ENCODE measurements around the gene HOXD8. TPM values are rescaled to one million over a fixed set of nuclear protein-coding genes. Genes with fewer than 3 reads are reported as not detected.

Gene HOXD8
- total and polyA plus RNA-seq, 2 donors (not counting 1 experiment from before 2014, with no cell fraction given) = not detected

DNA sequence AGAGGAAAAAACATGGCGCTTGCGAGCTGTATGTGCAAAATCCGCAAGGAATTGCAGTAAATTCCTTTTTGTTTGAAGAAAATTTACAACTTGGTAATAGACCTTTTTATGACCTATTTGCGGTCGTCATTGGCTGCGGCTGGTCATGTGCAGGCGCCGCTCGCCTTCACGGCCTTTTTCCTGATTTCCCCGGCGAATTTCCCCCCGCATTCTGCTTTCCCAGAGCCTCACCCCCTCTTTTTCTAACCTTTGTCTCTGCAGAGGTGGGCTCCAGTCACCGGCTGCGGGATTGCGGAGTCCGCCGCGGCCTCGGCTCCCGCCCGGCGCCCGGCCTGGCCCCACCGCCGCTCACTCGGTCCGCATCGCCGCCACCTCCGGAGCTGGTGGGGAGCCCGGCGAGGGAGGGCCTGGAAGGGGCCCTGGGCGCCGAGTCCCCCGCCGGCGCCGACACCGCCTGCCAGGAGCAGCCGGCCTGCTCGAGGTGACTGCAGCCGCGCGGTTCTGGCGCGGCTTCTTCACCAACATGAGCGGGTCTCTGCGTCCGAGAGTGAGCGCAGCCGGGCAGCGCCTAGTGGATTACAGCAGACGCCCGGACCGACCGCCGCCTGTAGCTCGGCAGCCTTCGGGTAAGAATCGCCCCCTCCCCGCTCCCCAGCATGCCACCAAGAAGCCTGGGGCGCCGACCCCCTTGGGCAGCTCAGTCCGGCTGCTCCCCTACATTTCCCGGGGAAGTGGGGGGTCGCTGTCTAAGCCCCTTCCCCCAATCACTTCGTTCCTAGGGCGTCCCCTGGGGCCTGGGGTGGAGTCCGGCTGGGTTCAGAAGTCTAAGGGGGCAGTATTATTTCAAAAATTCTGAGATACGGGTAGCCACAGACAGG is 7.1 kb downstream of the HOXD8 start:
- no peak overlapping the region for H3K27ac ChIP-seq (ENCODE audit: insufficient read depth, low read length)

DNA sequence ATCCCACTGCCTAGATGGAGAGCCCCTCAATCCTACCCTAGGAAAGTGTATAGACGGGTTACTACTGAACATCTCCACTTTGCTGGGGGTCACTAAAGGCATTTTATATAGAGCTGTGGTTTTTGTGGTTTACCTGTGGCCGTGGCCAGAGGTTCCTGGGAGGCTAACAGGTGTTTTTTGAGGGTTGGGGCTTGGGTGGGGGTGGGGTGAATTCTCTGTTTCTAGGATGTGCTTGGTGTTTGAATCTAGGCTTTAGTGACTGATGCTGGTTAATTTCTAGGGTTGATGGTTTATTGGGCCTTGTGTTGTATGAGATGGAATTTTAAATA is 7.7 kb downstream of the HOXD8 start:
- H4K20me1 ChIP-seq (ENCODE audit: control insufficient read depth, extremely low read depth, insufficient read depth, low read length) = no peaks in the 10 kb centered on the region
- H3K4me1 ChIP-seq (ENCODE audit: control insufficient read depth, extremely low read depth, insufficient read depth, low read length) = no peaks in the 10 kb centered on the region
- TF ChIP-seq EZH2 (IDR thresholded peaks at IDR 0.05; ENCODE audit: low read length, missing control alignments) = no peak
- TF ChIP-seq, protein P1, sequence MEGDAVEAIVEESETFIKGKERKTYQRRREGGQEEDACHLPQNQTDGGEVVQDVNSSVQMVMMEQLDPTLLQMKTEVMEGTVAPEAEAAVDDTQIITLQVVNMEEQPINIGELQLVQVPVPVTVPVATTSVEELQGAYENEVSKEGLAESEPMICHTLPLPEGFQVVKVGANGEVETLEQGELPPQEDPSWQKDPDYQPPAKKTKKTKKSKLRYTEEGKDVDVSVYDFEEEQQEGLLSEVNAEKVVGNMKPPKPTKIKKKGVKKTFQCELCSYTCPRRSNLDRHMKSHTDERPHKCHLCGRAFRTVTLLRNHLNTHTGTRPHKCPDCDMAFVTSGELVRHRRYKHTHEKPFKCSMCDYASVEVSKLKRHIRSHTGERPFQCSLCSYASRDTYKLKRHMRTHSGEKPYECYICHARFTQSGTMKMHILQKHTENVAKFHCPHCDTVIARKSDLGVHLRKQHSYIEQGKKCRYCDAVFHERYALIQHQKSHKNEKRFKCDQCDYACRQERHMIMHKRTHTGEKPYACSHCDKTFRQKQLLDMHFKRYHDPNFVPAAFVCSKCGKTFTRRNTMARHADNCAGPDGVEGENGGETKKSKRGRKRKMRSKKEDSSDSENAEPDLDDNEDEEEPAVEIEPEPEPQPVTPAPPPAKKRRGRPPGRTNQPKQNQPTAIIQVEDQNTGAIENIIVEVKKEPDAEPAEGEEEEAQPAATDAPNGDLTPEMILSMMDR (conservative IDR thresholded peaks at IDR 0.05 in 1 of 2, IDR thresholded peaks at IDR 0.05 in 1 of 2; ENCODE audit: low read depth in 1 of 2, low read length in 2 of 2) = no peak
- H3K79me2 ChIP-seq (ENCODE audit: control insufficient read depth, insufficient read depth, low read length) = no peaks in the 10 kb centered on the region
- H3K27ac ChIP-seq (ENCODE audit: insufficient read depth, low read length) = no peak overlapping the region
- H3K9me3 ChIP-seq (ENCODE audit: control insufficient read depth, insufficient read depth, low read depth, low read length) = no peaks in the 10 kb centered on the region
- H3K36me3 ChIP-seq (ENCODE audit: control insufficient read depth, insufficient read depth, low read length) = no peaks in the 10 kb centered on the region
- DNase-seq (ENCODE audit: low read depth in 2 of 2) = no peak
- no peak overlapping the region for H3K4me2 ChIP-seq (ENCODE audit: extremely low read depth, insufficient read depth, low read length)
- no peak overlapping the region for H3K9ac ChIP-seq (ENCODE audit: insufficient read depth, low read length)
- no peak overlapping the region for H2AFZ ChIP-seq (ENCODE audit: low read length)
- H3K27me3 ChIP-seq (ENCODE audit: control insufficient read depth, insufficient read depth, low read length) = peaks cover 77% of the 10 kb centered on the region
- H3K4me3 ChIP-seq (replicated peaks in 1 of 4; ENCODE audit: control extremely low read depth in 1 of 4, insufficient read depth in 1 of 4, low read depth in 3 of 4, low read length in 4 of 4) = no peak overlapping the region

More for the DNA sequence above, 7.1 kb downstream of the HOXD8 start:
- Histone ChIP-seq H2AFZ (ENCODE audit: low read length) (no peak overlapping the region), H3K4me1 (ENCODE audit: control insufficient read depth, extremely low read depth, insufficient read depth, low read length) (no peaks in the 10 kb centered on the region), H3K4me2 (ENCODE audit: extremely low read depth, insufficient read depth, low read length) (no peak overlapping the region), H3K9ac (ENCODE audit: insufficient read depth, low read length) (no peak overlapping the region), H3K9me3 (ENCODE audit: control insufficient read depth, insufficient read depth, low read depth, low read length) (no peaks in the 10 kb centered on the region), H3K36me3 (ENCODE audit: control insufficient read depth, insufficient read depth, low read length) (no peaks in the 10 kb centered on the region), H3K4me3 (replicated peaks in 1 of 4; ENCODE audit: control extremely low read depth in 1 of 4, insufficient read depth in 1 of 4, low read depth in 3 of 4, low read length in 4 of 4) (peak overlapping the region in 1 of 4 experiments; percentile 22), H4K20me1 (ENCODE audit: control insufficient read depth, extremely low read depth, insufficient read depth, low read length) (no peaks in the 10 kb centered on the region), H3K79me2 (ENCODE audit: control insufficient read depth, insufficient read depth, low read length) (no peaks in the 10 kb centered on the region), H3K27me3 (ENCODE audit: control insufficient read depth, insufficient read depth, low read length) (peaks cover 81% of the 10 kb centered on the region)
- peak; percentile 41 for TF ChIP-seq EZH2 (IDR thresholded peaks at IDR 0.05; ENCODE audit: low read length, missing control alignments)
- TF ChIP-seq, protein P1 (conservative IDR thresholded peaks at IDR 0.05 in 1 of 2, IDR thresholded peaks at IDR 0.05 in 1 of 2; ENCODE audit: low read depth in 1 of 2, low read length in 2 of 2) = no peak
- DNase-seq (ENCODE audit: low read depth in 2 of 2) = no peak

GRCh38 chr2:176137906-176138305 is 8.4 kb downstream of the HOXD8 start:
- H3K9me3 ChIP-seq (ENCODE audit: control insufficient read depth, insufficient read depth, low read depth, low read length) = no peaks in the 10 kb centered on the region

More at GRCh38 chr2:176137906-176138305, 8.4 kb downstream of the HOXD8 start:
- H3K4me1 ChIP-seq (ENCODE audit: control insufficient read depth, extremely low read depth, insufficient read depth, low read length) = no peaks in the 10 kb centered on the region
- no peak for DNase-seq (ENCODE audit: low read depth in 2 of 2)
- H3K9ac ChIP-seq (ENCODE audit: insufficient read depth, low read length) = no peak overlapping the region
- H3K79me2 ChIP-seq (ENCODE audit: control insufficient read depth, insufficient read depth, low read length) = no peaks in the 10 kb centered on the region
- H3K36me3 ChIP-seq (ENCODE audit: control insufficient read depth, insufficient read depth, low read length) = no peaks in the 10 kb centered on the region
- H2AFZ ChIP-seq (ENCODE audit: low read length) = no peak overlapping the region
- no peaks in the 10 kb centered on the region for H4K20me1 ChIP-seq (ENCODE audit: control insufficient read depth, extremely low read depth, insufficient read depth, low read length)
- H3K27me3 ChIP-seq (ENCODE audit: control insufficient read depth, insufficient read depth, low read length) = peaks cover 70% of the 10 kb centered on the region
- H3K27ac ChIP-seq (ENCODE audit: insufficient read depth, low read length) = no peak overlapping the region
- TF ChIP-seq EZH2 (IDR thresholded peaks at IDR 0.05; ENCODE audit: low read length, missing control alignments) = no peak
- TF ChIP-seq, protein P1 (conservative IDR thresholded peaks at IDR 0.05 in 1 of 2, IDR thresholded peaks at IDR 0.05 in 1 of 2; ENCODE audit: low read depth in 1 of 2, low read length in 2 of 2) = no peak
- H3K4me3 ChIP-seq (replicated peaks in 1 of 4; ENCODE audit: control extremely low read depth in 1 of 4, insufficient read depth in 1 of 4, low read depth in 3 of 4, low read length in 4 of 4) = no peak overlapping the region
- H3K4me2 ChIP-seq (ENCODE audit: extremely low read depth, insufficient read depth, low read length) = no peak overlapping the region
